Right atrium auricular region (tissue), 2 donors: ENCODE data around the gene DRICH1. TPM values are rescaled to one million over a fixed set of nuclear protein-coding genes. Genes with fewer than 3 reads are reported as not detected.
A peak's percentile ranks its signal among the peaks of the same experiment; 100 is the strongest.
"Not testable (repeated sequence)": the region's sequence is repeated elsewhere in the genome, so short reads cannot be mapped to it uniquely, and the experiment has no call there.

Experiments used
- DNase-seq: peaks from one replicate; pipeline ENCODE4 v3.0.0-alpha.2; 2019; ENCODE audit warnings: low spot score
- H3K27ac ChIP-seq, 2 donors: fragments of 200-600 bp; sonication (generic); 1 replicate in 1 of 2; 2 replicates in 1 of 2; pipeline ENCODE4 v1.5.1; 2016 to 2019
- H3K27me3 ChIP-seq, 2 donors: fragments of 200-600 bp; sonication (generic); one replicate each; pipeline versions ENCODE4 v1.5.1 to v1.6.0; 2017 to 2019
- H3K36me3 ChIP-seq: fragments of 200-600 bp; sonication (generic); one replicate; pipeline ENCODE4 v1.5.1; 2016
- H3K4me1 ChIP-seq, 2 donors: fragments of 200-600 bp; sonication (generic); one replicate each; pipeline versions ENCODE4 v1.5.1 to v1.6.0; 2017 to 2019
- H3K4me3 ChIP-seq, 2 donors: fragments of 200-600 bp; sonication (generic); 1 replicate in 1 of 2; 2 replicates in 1 of 2; pipeline ENCODE4 v1.5.1; 2017 to 2019; ENCODE audit warnings: mild to moderate bottlenecking in 1 of 2, moderate library complexity in 1 of 2
- H3K9me3 ChIP-seq, 2 donors: fragments of 200-600 bp; sonication (generic); one replicate each; pipeline ENCODE4 v1.5.1; 2019
- total RNA-seq, 2 donors: library from RNA; depleted of rRNA; stranded (reverse); fragments of >200 nt; gene quantifications; one replicate each; pipeline ENCODE4 v1.1.0, GENCODE V29; 2016
- TF ChIP-seq, protein P1 (sequence below), 2 donors: fragments of 200-600 bp; sonication (generic); IDR thresholded peaks; one replicate each; pipeline ENCODE4 v1.5.1; 2019; ENCODE audit warnings: antibody characterized with exemption in 2 of 2

The DRICH1 gene
- total RNA-seq, 2 donors from 2014 or later, result not detected

DNA sequence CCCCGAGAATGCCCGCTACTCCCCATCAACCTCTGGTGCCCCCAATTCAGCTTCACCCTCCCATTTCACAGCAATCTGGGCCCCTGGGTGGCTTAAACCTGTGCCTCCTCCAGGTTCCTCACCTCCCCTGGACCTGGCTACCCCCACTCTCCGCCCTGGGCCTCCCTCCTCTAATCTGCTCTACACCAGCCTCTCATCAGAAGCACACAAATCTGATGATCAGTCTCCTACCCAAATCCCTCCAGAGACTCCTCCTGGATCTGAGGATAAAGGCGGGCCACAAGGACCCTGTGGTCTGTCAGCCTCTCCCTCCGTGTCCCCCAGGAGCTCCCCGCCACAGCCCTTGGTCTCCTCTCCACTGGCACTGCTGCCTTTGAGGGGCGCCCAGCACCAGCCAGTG lies 28.9 kb downstream of the DRICH1 start:
- Histone ChIP-seq H3K4me1 (no peaks in the 10 kb centered on the region), H3K27me3 (no peaks in the 10 kb centered on the region), H3K27ac (no peak overlapping the region), H3K4me3 (no peak overlapping the region), H3K36me3 (no peaks in the 10 kb centered on the region), H3K9me3 (no peaks in the 10 kb centered on the region)
- TF ChIP-seq, protein P1, sequence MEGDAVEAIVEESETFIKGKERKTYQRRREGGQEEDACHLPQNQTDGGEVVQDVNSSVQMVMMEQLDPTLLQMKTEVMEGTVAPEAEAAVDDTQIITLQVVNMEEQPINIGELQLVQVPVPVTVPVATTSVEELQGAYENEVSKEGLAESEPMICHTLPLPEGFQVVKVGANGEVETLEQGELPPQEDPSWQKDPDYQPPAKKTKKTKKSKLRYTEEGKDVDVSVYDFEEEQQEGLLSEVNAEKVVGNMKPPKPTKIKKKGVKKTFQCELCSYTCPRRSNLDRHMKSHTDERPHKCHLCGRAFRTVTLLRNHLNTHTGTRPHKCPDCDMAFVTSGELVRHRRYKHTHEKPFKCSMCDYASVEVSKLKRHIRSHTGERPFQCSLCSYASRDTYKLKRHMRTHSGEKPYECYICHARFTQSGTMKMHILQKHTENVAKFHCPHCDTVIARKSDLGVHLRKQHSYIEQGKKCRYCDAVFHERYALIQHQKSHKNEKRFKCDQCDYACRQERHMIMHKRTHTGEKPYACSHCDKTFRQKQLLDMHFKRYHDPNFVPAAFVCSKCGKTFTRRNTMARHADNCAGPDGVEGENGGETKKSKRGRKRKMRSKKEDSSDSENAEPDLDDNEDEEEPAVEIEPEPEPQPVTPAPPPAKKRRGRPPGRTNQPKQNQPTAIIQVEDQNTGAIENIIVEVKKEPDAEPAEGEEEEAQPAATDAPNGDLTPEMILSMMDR (IDR thresholded peaks at IDR 0.05), result no peak
- no peak for DNase-seq

DNA sequence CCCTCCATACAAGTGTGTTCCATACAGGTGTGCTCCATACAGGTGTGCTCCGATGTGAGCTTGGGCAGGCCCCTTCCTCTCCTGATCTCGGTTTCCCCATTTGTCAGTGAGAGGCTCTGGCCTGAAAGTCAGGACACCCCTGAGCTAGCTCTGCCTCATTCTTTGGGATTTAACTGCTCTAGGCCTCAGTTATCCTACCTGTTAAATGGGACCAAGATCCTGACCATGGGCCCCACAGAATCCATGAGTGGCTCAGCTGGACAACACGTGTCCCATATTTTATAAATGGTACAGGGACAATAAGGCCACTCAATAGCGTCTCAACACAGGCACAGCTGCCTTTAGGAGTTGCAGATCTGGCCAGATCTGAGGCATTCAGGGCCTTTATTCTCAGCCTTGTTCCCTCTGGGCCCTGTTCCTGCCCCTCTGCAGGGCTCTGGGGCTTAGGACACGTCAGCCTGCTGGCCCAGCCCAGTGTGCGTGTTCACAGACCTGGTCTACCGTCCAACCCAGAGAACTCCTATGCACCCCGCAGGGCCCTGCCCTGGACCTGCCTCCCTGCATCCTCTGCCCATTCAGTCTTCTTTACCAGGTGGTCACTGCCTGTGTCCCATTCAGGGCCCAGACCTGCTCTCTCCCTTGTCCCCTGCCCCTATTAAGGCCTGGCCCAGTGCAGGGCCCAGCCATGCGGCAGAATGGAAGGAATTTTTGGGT lies 33.2 kb downstream of the DRICH1 start:
- Histone ChIP-seq H3K27me3 (no peaks in the 10 kb centered on the region), H3K36me3 (no peaks in the 10 kb centered on the region), H3K27ac (no peak overlapping the region), H3K4me1 (no peaks in the 10 kb centered on the region), H3K9me3 (no peaks in the 10 kb centered on the region), H3K4me3 (no peak overlapping the region)
- TF ChIP-seq, protein P1 (IDR thresholded peaks at IDR 0.05), result no peak
- no peak for DNase-seq

DNA sequence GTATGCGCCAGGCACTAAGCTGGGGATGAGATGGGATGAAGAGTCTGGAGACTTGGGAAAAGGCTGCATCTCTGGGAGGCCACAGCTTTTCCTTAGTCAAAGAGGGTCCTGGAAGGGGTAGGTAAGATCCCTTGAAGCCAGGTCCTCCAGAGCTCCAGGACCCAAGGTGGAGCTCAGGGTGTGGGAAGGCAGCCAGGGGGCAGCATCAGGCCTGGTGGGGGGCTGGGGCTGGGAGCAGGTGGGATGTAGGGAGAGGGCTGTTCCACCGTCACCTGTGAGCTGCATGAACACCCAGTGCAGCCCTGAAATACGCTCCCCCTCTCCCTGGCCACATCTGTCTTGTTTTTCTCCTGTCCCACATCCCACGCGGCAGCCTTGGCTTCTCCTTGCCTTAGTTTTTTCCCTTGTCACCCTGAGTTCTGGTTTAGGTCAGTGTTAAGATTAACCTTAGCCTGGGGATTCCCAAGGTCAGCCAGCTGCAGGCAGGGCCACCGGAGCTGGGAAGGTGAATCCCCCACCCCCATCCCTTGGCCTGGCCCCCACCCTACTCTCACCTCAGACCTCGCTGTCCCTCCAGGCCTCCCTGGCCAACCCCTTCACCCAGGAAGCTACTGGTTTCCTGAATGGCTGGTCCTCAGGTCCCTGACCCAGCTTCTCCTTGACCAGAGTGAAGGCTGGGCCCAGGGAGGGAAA lies 34.4 kb downstream of the DRICH1 start:
- not testable (repeated sequence) for H3K4me1 ChIP-seq, DNase-seq, H3K4me3 ChIP-seq, H3K36me3 ChIP-seq, H3K27me3 ChIP-seq, H3K9me3 ChIP-seq, H3K27ac ChIP-seq

DNA sequence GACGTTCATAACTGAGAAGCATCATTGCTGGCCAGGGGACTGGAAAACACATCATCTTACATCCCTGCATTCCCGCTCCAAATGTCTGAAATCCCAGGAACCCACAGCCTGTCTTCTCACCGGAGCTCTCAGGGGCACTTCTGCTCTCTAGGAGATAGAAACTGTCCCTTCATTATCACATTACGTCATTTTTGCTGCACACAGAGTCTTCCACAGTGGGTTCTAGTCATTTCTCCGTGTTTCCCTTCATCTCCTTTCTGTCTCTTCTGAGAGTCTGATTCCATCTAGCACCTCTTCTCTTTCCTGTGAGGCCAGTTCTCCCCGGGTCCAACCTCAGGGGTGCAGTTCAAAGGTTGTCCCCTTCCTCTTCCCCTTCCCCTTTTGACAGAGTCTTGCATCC lies 36.2 kb downstream of the DRICH1 start:
- H3K27ac ChIP-seq, H3K4me1 ChIP-seq, H3K36me3 ChIP-seq, H3K9me3 ChIP-seq, DNase-seq, H3K4me3 ChIP-seq, H3K27me3 ChIP-seq: not testable (repeated sequence)

DNA sequence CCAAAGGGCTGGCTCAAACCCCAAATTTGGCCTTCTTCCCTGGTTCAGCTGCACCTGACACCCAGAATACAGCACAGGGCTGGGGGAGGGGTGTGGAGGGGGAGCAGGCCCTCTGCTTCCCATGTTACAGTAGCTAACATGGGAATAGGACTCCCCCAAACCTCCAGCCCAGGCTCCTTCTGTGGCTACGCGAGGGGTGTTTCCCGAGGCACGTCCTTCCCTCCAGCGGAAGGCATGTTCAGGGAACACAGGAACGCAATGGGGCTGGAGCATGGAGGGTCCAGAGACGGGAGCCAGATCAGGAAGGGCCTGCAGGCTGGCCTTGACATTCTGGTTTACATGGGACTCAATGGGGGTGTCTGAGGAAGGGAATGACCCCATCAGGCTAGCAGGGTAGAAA lies 40.3 kb downstream of the DRICH1 start:
- Histone ChIP-seq H3K4me1 (no peaks in the 10 kb centered on the region), H3K36me3 (no peaks in the 10 kb centered on the region), H3K27ac (no peak overlapping the region), H3K4me3 (no peak overlapping the region), H3K27me3 (no peaks in the 10 kb centered on the region), H3K9me3 (no peaks in the 10 kb centered on the region)
- DNase-seq, result no peak
- TF ChIP-seq, protein P1 (IDR thresholded peaks at IDR 0.05), result no peak

DNA sequence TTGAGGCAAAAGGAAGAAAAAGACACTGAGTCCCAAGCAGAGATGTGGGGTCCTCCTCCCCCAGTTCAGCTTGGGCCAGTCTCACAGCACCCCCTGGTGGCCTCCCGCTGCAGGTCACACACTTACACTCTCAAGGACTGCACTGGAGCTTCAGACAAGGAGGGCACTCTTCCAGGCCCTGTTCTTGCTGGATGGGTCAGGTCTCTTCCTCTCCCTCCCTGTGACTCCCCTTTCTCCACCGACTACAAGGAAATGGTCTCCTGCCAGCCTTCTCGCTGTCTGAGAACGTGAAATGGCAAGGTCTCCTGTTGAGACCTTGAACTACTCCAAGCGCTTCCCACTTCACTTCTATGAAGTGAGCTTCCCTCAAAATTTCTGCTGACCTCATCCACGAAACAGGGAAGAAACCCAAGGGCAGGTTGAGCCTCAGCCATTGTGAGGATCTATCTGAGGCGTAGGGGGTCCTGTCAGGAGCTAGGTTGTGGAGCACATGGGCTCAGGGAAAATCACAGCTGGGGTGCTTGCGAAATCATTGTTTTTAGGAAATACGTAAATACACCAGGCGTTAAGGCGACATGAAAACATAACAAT lies 40.8 kb downstream of the DRICH1 start:
- TF ChIP-seq, protein P1 (IDR thresholded peaks at IDR 0.05), result peak; percentile 66 to 82
- DNase-seq, result no peak
- Histone ChIP-seq H3K9me3 (no peaks in the 10 kb centered on the region), H3K4me3 (no peak overlapping the region), H3K4me1 (no peaks in the 10 kb centered on the region), H3K27me3 (no peaks in the 10 kb centered on the region), H3K36me3 (no peaks in the 10 kb centered on the region), H3K27ac (no peak overlapping the region)
